H1 (cell line): ENCODE data around the gene XNDC1N. TPM values are rescaled to one million over a fixed set of nuclear protein-coding genes. Genes with fewer than 3 reads are reported as not detected.
"Not testable (repeated sequence)": the region's sequence is repeated elsewhere in the genome, so short reads cannot be mapped to it uniquely, and the experiment has no call there.

Experiments used
- CTCF ChIA-PET: fragments of 300-600 bp; sonication (Branson Sonifier 250); formaldehyde crosslinking; loops from one replicate; lab custom pipeline; 2021; ENCODE audit not compliant: partially characterized antibody; lab: Charles Lee
- POLR2A ChIA-PET: fragments of 300-600 bp; sonication (Branson Sonifier 250); formaldehyde crosslinking; loops from one replicate; lab custom pipeline; 2021; ENCODE audit warnings: inconsistent platforms; ENCODE audit not compliant: partially characterized antibody; lab: Charles Lee
- DNase-seq, 2 experiments: peaks; one replicate each; pipeline versions ENCODE4 v3.0.0 to v3.0.0-alpha.2; 2010 to 2022; ENCODE audit warnings: low spot score in 2 of 2, low read depth in 1 of 2, mixed read lengths in 1 of 2
- FAIRE-seq: peaks from 2 replicates; lab custom pipeline; 2011; peaks lifted over from hg19 to GRCh38; lab: Jason Lieb, UNC
- H2AFZ ChIP-seq: 2 replicates; pipeline ENCODE4 v1.8.1; 2012; ENCODE audit warnings: low read length, inconsistent platforms
- H2AK5ac ChIP-seq: 2 replicates; pipeline ENCODE4 v1.6.1; 2013; ENCODE audit warnings: low read depth, low read length
- H2BK120ac ChIP-seq: replicated peaks from 2 replicates; pipeline ENCODE3; 2013; ENCODE audit warnings: low read depth, low read length, inconsistent platforms
- H2BK12ac ChIP-seq: 2 replicates; pipeline ENCODE4 v1.6.1; 2013; ENCODE audit warnings: low read depth, low read length
- H2BK15ac ChIP-seq: 2 replicates; pipeline ENCODE4 v1.6.1; 2013; ENCODE audit warnings: low read length
- H2BK20ac ChIP-seq: 2 replicates; pipeline ENCODE4 v1.6.1; 2013; ENCODE audit warnings: low read length
- H2BK5ac ChIP-seq: 2 replicates; pipeline ENCODE4 v1.6.1; 2013; ENCODE audit warnings: low read depth, low read length
- H3K14ac ChIP-seq: 2 replicates; pipeline ENCODE4 v1.6.1; 2013; ENCODE audit warnings: inconsistent platforms; ENCODE audit not compliant: insufficient read length
- H3K18ac ChIP-seq: 2 replicates; pipeline ENCODE4 v1.6.1; 2013; ENCODE audit warnings: low read length; ENCODE audit errors: extremely low read depth
- H3K23ac ChIP-seq: 2 replicates; pipeline ENCODE4 v1.6.1; 2013; ENCODE audit warnings: inconsistent platforms; ENCODE audit not compliant: insufficient read length
- H3K23me2 ChIP-seq: 2 replicates; pipeline ENCODE4 v1.6.1; 2013; ENCODE audit warnings: low read depth, low read length
- H3K27ac ChIP-seq: 2 replicates; pipeline ENCODE4 v1.6.1; 2011; ENCODE audit warnings: low read depth, low read length, inconsistent platforms
- H3K27me3 ChIP-seq, 4 experiments: replicated peaks in 1 of 4; 1 replicate in 1 of 4; 2 replicates in 3 of 4; pipeline versions ENCODE4 v1.6.1 to v1.8.1; 2011 to 2013; ENCODE audit warnings: low read length in 3 of 4, mild to moderate bottlenecking in 3 of 4, inconsistent platforms in 2 of 4, mixed read lengths in 2 of 4, moderate library complexity in 1 of 4; ENCODE audit not compliant: control insufficient read depth in 3 of 4, insufficient read depth in 3 of 4; ENCODE audit errors: extremely low read depth in 1 of 4
- H3K36me3 ChIP-seq, 4 experiments: 2 replicates each; pipeline versions ENCODE4 v1.6.1 to v1.8.1; 2011 to 2013; ENCODE audit warnings: mild to moderate bottlenecking in 4 of 4, low read length in 3 of 4, moderate library complexity in 2 of 4, control low read depth in 1 of 4, inconsistent platforms in 1 of 4; ENCODE audit not compliant: insufficient read depth in 4 of 4, control insufficient read depth in 2 of 4
- H3K4ac ChIP-seq: replicated peaks from 2 replicates; pipeline ENCODE3; 2013; ENCODE audit warnings: low read length, low read depth, mixed read lengths, inconsistent platforms; ENCODE audit not compliant: insufficient read length
- H3K4me1 ChIP-seq, 4 experiments: replicated peaks in 1 of 4; 1 replicate in 1 of 4; 2 replicates in 3 of 4; pipeline versions ENCODE4 v1.6.1 to v1.8.1; 2011 to 2013; ENCODE audit warnings: low read length in 3 of 4, inconsistent platforms in 2 of 4, mixed read lengths in 1 of 4; ENCODE audit not compliant: insufficient read depth in 4 of 4, control insufficient read depth in 3 of 4
- H3K4me2 ChIP-seq, 2 experiments: 2 replicates each; pipeline versions ENCODE4 v1.6.1 to v1.8.1; 2011 to 2013; ENCODE audit warnings: low read depth in 2 of 2, low read length in 2 of 2, control low read depth in 1 of 2, inconsistent platforms in 1 of 2, mild to moderate bottlenecking in 1 of 2; ENCODE audit not compliant: insufficient read depth in 1 of 2
- H3K4me3 ChIP-seq, 4 experiments: fragments of 200-600, 300-600 bp in 1 of 4; sonication (generic), shearing (Covaris generic), sonication (Bioruptor Twin) in 1 of 4; 2 replicates each; pipeline versions ENCODE4 v1.5.1 to v1.8.1; 2011 to 2016; ENCODE audit warnings: low read length in 4 of 4, low read depth in 3 of 4, control low read depth in 2 of 4, inconsistent platforms in 2 of 4, mild to moderate bottlenecking in 2 of 4, mixed read lengths in 1 of 4, moderate library complexity in 1 of 4; ENCODE audit not compliant: insufficient read depth in 2 of 4; ENCODE audit errors: extremely low read depth in 1 of 4
- H3K56ac ChIP-seq: replicated peaks from 2 replicates; pipeline ENCODE3; 2013; ENCODE audit warnings: low read depth, mild to moderate bottlenecking, mixed read lengths, low read length, inconsistent platforms; ENCODE audit not compliant: insufficient read length
- H3K79me1 ChIP-seq: 2 replicates; pipeline ENCODE4 v1.6.1; 2013; ENCODE audit warnings: low read depth, low read length, control low read depth
- H3K79me2 ChIP-seq, 2 experiments: 2 replicates each; pipeline versions ENCODE4 v1.6.1 to v1.8.1; 2012 to 2013; ENCODE audit warnings: low read length in 2 of 2, mild to moderate bottlenecking in 2 of 2, inconsistent platforms in 1 of 2; ENCODE audit not compliant: insufficient read depth in 2 of 2, control insufficient read depth in 1 of 2
- H3K9ac ChIP-seq, 4 experiments: replicated peaks in 1 of 4; 1 replicate in 1 of 4; 2 replicates in 3 of 4; pipeline versions ENCODE4 v1.6.1 to v1.8.1; 2011 to 2013; ENCODE audit warnings: low read depth in 3 of 4, low read length in 3 of 4, control low read depth in 2 of 4, mild to moderate bottlenecking in 2 of 4, moderate library complexity in 2 of 4, inconsistent platforms in 1 of 4; ENCODE audit errors: extremely low read depth in 1 of 4
- H3K9me3 ChIP-seq, 2 experiments: 2 replicates each; pipeline versions ENCODE4 v1.6.1 to v1.8.1; 2012 to 2013; ENCODE audit warnings: mild to moderate bottlenecking in 2 of 2, moderate library complexity in 2 of 2, control low read depth in 1 of 2, inconsistent platforms in 1 of 2, low read depth in 1 of 2, low read length in 1 of 2, mixed read lengths in 1 of 2; ENCODE audit not compliant: insufficient read depth in 2 of 2
- H4K20me1 ChIP-seq, 2 experiments: replicated peaks in 1 of 2; 2 replicates each; pipeline versions ENCODE3 to v1.8.1; 2011 to 2013; ENCODE audit warnings: inconsistent platforms in 2 of 2, low read length in 2 of 2, mild to moderate bottlenecking in 1 of 2; ENCODE audit not compliant: insufficient read depth in 2 of 2, control insufficient read depth in 1 of 2
- H4K5ac ChIP-seq: 2 replicates; pipeline ENCODE4 v1.6.1; 2013; ENCODE audit warnings: low read length, low read depth, mixed read lengths, inconsistent platforms; ENCODE audit not compliant: insufficient read length
- H4K8ac ChIP-seq: 2 replicates; pipeline ENCODE4 v1.8.0; 2013; ENCODE audit warnings: mild to moderate bottlenecking, moderate library complexity, low read length, inconsistent platforms; ENCODE audit not compliant: insufficient read depth; ENCODE audit errors: extremely low read depth
- H4K91ac ChIP-seq: replicated peaks from 2 replicates; pipeline ENCODE3; 2013; ENCODE audit warnings: low read length, mixed read lengths, inconsistent platforms; ENCODE audit not compliant: insufficient read length
- RAD21 ChIP-seq, 2 experiments: IDR thresholded peaks in 1 of 2; conservative IDR thresholded peaks in 1 of 2; 2 replicates each; pipeline ENCODE4 v1.6.1; 2011; ENCODE audit warnings: low read depth in 2 of 2, low read length in 2 of 2, improper control_type of control experiment in 1 of 2, inconsistent platforms in 1 of 2, mild to moderate bottlenecking in 1 of 2, moderate library complexity in 1 of 2
- WGBS, 2 experiments: shearing (Covaris generic) in 1 of 2; methylation state at CpG; one replicate each; pipeline versions ENCODE4 v1.1.6 to v1.1.7; 2013 to 2015; ENCODE audit warnings: low lambda C conversion rate in 2 of 2, mixed read lengths in 2 of 2, inconsistent platforms in 1 of 2, low coverage in 1 of 2, missing lambda C conversion rate in 1 of 2; ENCODE audit not compliant: insufficient replicate concordance in 2 of 2, insufficient coverage in 1 of 2, insufficient read length in 1 of 2; ENCODE audit errors: extremely low coverage in 1 of 2, missing lambda C conversion rate in 1 of 2; 5-methylcytosine and 5-hydroxymethylcytosine counted together
- polyA plus RNA-seq, 7 experiments: library from polyadenylated mRNA; depleted of rRNA in 3 of 7; stranded (reverse) in 5 of 7; unstranded in 2 of 7; fragments of >200 nt in 5 of 7; fragments of 200-250 nt in 2 of 7; gene quantifications; 1 replicate in 5 of 7; 2 replicates in 1 of 7; 4 replicates in 1 of 7; pipeline versions ENCODE4 v1.2.1 to v1.2.3, GENCODE V29; 2011 to 2013; ENCODE audit warnings: missing spikeins in 2 of 7, mixed read lengths in 2 of 7
- total RNA-seq: library from RNA; stranded (reverse); fragmentation: NEBNext Ultra II Directional; extraction: Animal tissue kit (Norgen Biotek cat#: 25700); gene quantifications from 2 replicates; pipeline ENCODE4 v1.2.1, GENCODE V29; 2021
- TF ChIP-seq, protein P1 (sequence below), 3 experiments: IDR thresholded peaks; 1 replicate in 2 of 3; 2 replicates in 1 of 3; pipeline versions ENCODE4 v1.5.1 to v1.6.1; 2011; ENCODE audit warnings: low read length in 3 of 3, mild to moderate bottlenecking in 3 of 3, inconsistent platforms in 2 of 3, low read depth in 1 of 3, moderate library complexity in 1 of 3; ENCODE audit not compliant: insufficient read depth in 1 of 3; ENCODE audit errors: control extremely low read depth in 1 of 3

Gene XNDC1N
- total and polyA plus RNA-seq, 2 of the 8 experiments (the other 6 are each of a cell fraction or from before 2014, with no cell fraction given), result 5.8 to 7.5 TPM

DNA sequence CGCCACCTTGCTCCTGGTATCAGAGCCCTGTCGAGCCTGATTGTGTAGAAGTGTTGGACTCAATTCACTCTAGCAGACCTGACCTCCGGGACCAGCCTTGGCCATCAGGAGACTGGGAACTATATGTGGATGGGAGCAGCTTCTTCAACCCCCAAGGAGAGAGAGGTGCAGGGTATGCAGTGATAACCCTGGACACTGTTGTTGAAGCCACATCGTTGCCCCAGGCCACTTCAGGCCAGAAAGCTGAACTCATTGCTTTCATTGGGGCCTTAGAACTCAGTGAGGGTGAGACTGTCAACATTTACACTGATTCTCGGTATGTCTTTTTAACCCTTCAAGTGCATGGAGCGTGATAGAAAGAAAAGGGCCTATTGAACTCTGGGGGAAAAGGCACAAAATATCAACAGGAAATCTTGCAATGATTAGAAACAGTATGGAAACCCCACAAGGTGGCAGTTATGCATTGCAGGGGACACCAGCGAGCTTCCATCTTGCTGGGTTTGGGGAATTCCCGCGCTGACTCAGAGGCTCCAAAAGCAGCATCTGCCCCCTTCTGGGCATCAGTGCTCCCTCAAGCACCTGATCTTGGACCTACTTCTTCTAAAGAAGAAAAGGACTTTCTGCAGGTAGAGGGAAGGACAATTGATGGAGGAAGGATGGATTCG is 16.9 kb downstream of the XNDC1N start:
- TF ChIP-seq, protein P1, sequence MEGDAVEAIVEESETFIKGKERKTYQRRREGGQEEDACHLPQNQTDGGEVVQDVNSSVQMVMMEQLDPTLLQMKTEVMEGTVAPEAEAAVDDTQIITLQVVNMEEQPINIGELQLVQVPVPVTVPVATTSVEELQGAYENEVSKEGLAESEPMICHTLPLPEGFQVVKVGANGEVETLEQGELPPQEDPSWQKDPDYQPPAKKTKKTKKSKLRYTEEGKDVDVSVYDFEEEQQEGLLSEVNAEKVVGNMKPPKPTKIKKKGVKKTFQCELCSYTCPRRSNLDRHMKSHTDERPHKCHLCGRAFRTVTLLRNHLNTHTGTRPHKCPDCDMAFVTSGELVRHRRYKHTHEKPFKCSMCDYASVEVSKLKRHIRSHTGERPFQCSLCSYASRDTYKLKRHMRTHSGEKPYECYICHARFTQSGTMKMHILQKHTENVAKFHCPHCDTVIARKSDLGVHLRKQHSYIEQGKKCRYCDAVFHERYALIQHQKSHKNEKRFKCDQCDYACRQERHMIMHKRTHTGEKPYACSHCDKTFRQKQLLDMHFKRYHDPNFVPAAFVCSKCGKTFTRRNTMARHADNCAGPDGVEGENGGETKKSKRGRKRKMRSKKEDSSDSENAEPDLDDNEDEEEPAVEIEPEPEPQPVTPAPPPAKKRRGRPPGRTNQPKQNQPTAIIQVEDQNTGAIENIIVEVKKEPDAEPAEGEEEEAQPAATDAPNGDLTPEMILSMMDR (IDR thresholded peaks at IDR 0.05; ENCODE audit: control extremely low read depth in 1 of 3, insufficient read depth in 1 of 3, low read depth in 1 of 3, low read length in 3 of 3), result peak in 2 of 3 experiments; percentile 21 to 24; a peak in 2 of 4 replicates
- peak in 1 of 2 experiments; percentile 9; a peak in 1 of 4 replicates for TF ChIP-seq RAD21 (IDR thresholded peaks at IDR 0.05 in 1 of 2, conservative IDR thresholded peaks at IDR 0.05 in 1 of 2; ENCODE audit: low read depth in 2 of 2, low read length in 2 of 2)
- H2BK5ac ChIP-seq, H3K23me2 ChIP-seq, H3K79me1 ChIP-seq, H3K4me2 ChIP-seq, H3K9me3 ChIP-seq, H3K18ac ChIP-seq, H3K4ac ChIP-seq, H3K4me1 ChIP-seq, H2BK12ac ChIP-seq, FAIRE-seq, H3K27ac ChIP-seq, H4K8ac ChIP-seq, H2BK120ac ChIP-seq, H3K4me3 ChIP-seq, H3K23ac ChIP-seq, DNase-seq, H2BK20ac ChIP-seq, H3K56ac ChIP-seq, H2AK5ac ChIP-seq, H2AFZ ChIP-seq, H3K9ac ChIP-seq, H4K91ac ChIP-seq, H3K79me2 ChIP-seq, H4K20me1 ChIP-seq, H3K27me3 ChIP-seq, H3K14ac ChIP-seq, POLR2A ChIA-PET, H4K5ac ChIP-seq, H2BK15ac ChIP-seq: not testable (repeated sequence)
- CTCF ChIA-PET, result interaction anchor here (0.7 to 1.3 kb wide), 3 partner anchors 10 to 120 kb away, joined by 3 read pairs; no protein-coding TSS in a partner anchor
- H3K36me3 ChIP-seq, result peaks cover 0 to 27% (median 14%) of the 10 kb centered on the region in 4 experiments; a peak in 6 of 8 replicates
- WGBS, 2 experiments, result 81% methylated on average over 10 of the region's 10 CpGs; no CpG with 5 or more reads in 1 of the 2 experiments
